Measurements from ENCODE around the gene ARMH3. TPM values are rescaled to one million over a fixed set of nuclear protein-coding genes. Genes with fewer than 3 reads are reported as not detected.

Gene ARMH3
- total RNA-seq, 1 experiment from 2014 or later: 30.6 TPM

DNA sequence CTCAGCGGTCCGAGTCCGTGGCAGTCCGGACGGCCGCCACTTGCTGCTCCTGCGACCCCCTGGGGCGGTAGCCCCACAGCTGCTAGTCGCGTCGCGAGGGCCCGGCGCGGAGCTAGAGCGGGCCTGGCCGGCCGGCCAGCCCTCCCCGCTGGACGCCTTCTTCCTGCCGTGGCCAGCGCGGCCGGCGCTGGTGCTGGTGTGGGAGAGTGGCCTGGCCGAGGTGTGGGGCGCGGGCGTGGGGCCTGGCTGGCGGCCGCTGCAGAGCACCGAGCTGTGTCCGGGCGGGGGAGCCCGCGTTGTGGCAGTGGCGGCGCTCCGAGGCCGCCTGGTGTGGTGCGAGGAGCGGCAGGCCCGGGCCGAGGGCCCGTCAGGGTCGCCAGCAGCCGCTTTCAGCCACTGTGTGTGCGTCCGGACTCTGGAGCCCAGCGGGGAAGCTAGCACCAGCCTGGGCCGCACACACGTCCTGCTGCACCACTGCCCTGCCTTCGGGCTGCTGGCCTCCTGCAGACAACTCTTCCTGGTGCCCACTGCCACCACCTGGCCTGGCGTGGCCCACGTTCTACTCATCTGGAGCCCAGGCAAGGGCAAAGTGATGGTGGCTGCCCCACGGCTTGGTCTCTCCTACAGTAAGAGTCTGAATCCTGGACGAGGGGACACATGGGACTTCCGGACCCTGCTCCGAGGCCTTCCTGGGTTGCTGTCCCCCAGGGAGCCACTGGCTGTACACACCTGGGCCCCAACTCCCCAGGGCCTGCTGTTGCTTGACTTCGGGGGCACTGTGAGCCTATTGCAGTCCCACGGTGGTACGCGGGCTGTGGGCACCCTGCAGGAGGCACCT is 9.8 kb upstream of the ARMH3 start:
- Histone ChIP-seq H3K27ac (ENCODE audit: low read length) (peak overlapping the region; percentile 88), H3K36me3 (ENCODE audit: control insufficient read depth, insufficient read depth, low read length) (no peaks in the 10 kb centered on the region), H3K4me3 (ENCODE audit: low read depth in 2 of 2, low read length in 2 of 2) (peak overlapping the region; percentile 77), H3K27me3 (ENCODE audit: control insufficient read depth, insufficient read depth, low read length) (no peaks in the 10 kb centered on the region), H3K9me3 (ENCODE audit: control insufficient read depth, insufficient read depth, low read depth, low read length) (no peaks in the 10 kb centered on the region), H3K4me1 (ENCODE audit: control insufficient read depth, insufficient read depth, low read length) (peaks cover 20% of the 10 kb centered on the region)
- DNase-seq (ENCODE audit: low read depth, low spot score) (no peak), ATAC-seq (peak; percentile 43)
- POLR2A ChIA-PET: interaction anchor here (0.5 to 0.9 kb wide), 2 partner anchors 13 to 194 kb away, joined by 3 to 7 read pairs; no protein-coding TSS in a partner anchor
- no TSS peak for BruUV-seq (replicated peaks)
- intact Hi-C loops (cut with micrococcal nuclease; ENCODE audit: unreplicated experiment): no loop called here
- in situ Hi-C loops (cut with HindIII; ENCODE audit: low pct_unique_long_range_greater_than_20kb, low sequenced_read_pairs): no loop called here
- TF ChIP-seq SIN3A (IDR thresholded peaks at IDR 0.05; ENCODE audit: borderline replicate concordance, insufficient read depth, low read depth, low read length) (peak; percentile 3; the same call in 1 of the 2 replicates), CTCF (IDR thresholded peaks at IDR 0.05) (no peak)
- CTCF ChIA-PET: interaction anchor here (0.6 kb wide), 1 partner anchor 165 kb away, joined by 3 read pairs; no protein-coding TSS in a partner anchor

DNA sequence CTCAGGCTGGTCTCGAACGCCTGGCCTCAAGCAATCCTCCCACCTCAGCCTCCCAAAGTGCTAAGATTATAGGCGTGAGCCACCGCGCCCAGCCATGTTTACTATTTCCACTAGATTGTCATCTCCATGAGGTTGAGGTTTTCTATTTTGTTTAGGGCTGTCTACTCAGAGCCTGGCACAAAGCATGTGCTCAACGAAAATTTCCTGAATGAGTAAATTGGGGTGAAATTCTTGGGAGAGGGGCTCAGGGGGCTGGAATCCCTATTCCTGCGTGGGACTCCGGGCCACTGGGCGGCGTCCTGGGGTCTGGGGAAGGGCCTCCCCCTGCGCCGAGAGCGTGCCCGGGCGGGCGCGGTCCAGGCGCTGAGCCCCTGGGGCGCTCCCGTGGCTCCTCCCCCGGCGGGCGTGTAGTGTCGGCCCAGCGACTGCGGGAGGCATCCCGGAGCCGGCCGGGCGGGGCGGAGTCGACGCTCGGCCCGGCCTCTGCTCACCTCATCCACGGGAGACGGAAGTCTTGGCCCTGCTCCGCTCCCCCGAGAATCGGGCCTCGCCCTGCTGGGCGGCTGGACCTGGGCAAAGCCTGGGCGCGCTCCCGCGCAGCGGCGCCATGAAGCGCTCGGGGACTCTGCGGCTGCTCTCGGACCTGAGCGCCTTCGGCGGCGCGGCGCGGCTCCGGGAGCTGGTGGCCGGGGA is 9.0 kb upstream of the ARMH3 start, which contains the start of gene HPS6:
Gene HPS6, plus strand, starts transcription at position 482 of the 693 bp plus-strand sequence. Its CDS starts 126 bp downstream, at position 608.
- H3K9me3 ChIP-seq (ENCODE audit: control insufficient read depth, insufficient read depth, low read depth, low read length): no peaks in the 10 kb centered on the region
- H3K4me3 ChIP-seq (ENCODE audit: low read depth in 2 of 2, low read length in 2 of 2): peak within 1 kb of the TSS; percentile 77
- peak; percentile 47 for DNase-seq (ENCODE audit: low read depth, low spot score)
- ATAC-seq: peak; percentile 97
- H3K27ac ChIP-seq (ENCODE audit: low read length): peak within 1 kb of the TSS; percentile 88
- POLR2A ChIA-PET: interaction anchor here (0.5 to 0.9 kb wide), 2 partner anchors 14 to 193 kb away, joined by 3 to 7 read pairs; no protein-coding TSS in a partner anchor
- CTCF ChIA-PET: interaction anchor here (0.6 kb wide), 1 partner anchor 164 kb away, joined by 3 read pairs; no protein-coding TSS in a partner anchor
- no peaks in the 10 kb centered on the region for H3K27me3 ChIP-seq (ENCODE audit: control insufficient read depth, insufficient read depth, low read length)
- intact Hi-C loops (cut with micrococcal nuclease; ENCODE audit: unreplicated experiment): no loop called here
- in situ Hi-C loops (cut with HindIII; ENCODE audit: low pct_unique_long_range_greater_than_20kb, low sequenced_read_pairs): no loop called here
- H3K36me3 ChIP-seq (ENCODE audit: control insufficient read depth, insufficient read depth, low read length): no peaks in the 10 kb centered on the region
- no peak for TF ChIP-seq TCF7L2 (IDR thresholded peaks at IDR 0.05; ENCODE audit: low read depth, low read length)
- no peak; the same call in 1 of the 2 replicates for TF ChIP-seq CTCF (IDR thresholded peaks at IDR 0.05)
- peak; percentile 94; the same call in 1 of the 2 replicates for TF ChIP-seq SIN3A (IDR thresholded peaks at IDR 0.05; ENCODE audit: borderline replicate concordance, insufficient read depth, low read depth, low read length)
- peak; percentile 88 for TF ChIP-seq POLR2AphosphoS5 (IDR thresholded peaks at IDR 0.05; ENCODE audit: low read depth, low read length)
- TF ChIP-seq, protein P1, sequence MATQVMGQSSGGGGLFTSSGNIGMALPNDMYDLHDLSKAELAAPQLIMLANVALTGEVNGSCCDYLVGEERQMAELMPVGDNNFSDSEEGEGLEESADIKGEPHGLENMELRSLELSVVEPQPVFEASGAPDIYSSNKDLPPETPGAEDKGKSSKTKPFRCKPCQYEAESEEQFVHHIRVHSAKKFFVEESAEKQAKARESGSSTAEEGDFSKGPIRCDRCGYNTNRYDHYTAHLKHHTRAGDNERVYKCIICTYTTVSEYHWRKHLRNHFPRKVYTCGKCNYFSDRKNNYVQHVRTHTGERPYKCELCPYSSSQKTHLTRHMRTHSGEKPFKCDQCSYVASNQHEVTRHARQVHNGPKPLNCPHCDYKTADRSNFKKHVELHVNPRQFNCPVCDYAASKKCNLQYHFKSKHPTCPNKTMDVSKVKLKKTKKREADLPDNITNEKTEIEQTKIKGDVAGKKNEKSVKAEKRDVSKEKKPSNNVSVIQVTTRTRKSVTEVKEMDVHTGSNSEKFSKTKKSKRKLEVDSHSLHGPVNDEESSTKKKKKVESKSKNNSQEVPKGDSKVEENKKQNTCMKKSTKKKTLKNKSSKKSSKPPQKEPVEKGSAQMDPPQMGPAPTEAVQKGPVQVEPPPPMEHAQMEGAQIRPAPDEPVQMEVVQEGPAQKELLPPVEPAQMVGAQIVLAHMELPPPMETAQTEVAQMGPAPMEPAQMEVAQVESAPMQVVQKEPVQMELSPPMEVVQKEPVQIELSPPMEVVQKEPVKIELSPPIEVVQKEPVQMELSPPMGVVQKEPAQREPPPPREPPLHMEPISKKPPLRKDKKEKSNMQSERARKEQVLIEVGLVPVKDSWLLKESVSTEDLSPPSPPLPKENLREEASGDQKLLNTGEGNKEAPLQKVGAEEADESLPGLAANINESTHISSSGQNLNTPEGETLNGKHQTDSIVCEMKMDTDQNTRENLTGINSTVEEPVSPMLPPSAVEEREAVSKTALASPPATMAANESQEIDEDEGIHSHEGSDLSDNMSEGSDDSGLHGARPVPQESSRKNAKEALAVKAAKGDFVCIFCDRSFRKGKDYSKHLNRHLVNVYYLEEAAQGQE (IDR thresholded peaks at IDR 0.05; ENCODE audit: insufficient read depth in 1 of 2, low read depth in 2 of 2, low read length in 1 of 2): no peak
- no TSS peak for BruUV-seq (replicated peaks)
- peaks cover 20% of the 10 kb centered on the region for H3K4me1 ChIP-seq (ENCODE audit: control insufficient read depth, insufficient read depth, low read length)

Data from Panc1 (cell line).